ENCODE measurements around the gene CCBE1.

- TF ChIP-seq, protein P1, sequence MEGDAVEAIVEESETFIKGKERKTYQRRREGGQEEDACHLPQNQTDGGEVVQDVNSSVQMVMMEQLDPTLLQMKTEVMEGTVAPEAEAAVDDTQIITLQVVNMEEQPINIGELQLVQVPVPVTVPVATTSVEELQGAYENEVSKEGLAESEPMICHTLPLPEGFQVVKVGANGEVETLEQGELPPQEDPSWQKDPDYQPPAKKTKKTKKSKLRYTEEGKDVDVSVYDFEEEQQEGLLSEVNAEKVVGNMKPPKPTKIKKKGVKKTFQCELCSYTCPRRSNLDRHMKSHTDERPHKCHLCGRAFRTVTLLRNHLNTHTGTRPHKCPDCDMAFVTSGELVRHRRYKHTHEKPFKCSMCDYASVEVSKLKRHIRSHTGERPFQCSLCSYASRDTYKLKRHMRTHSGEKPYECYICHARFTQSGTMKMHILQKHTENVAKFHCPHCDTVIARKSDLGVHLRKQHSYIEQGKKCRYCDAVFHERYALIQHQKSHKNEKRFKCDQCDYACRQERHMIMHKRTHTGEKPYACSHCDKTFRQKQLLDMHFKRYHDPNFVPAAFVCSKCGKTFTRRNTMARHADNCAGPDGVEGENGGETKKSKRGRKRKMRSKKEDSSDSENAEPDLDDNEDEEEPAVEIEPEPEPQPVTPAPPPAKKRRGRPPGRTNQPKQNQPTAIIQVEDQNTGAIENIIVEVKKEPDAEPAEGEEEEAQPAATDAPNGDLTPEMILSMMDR (conservative IDR thresholded peaks at IDR 0.05), result no peak
- no peak for TF ChIP-seq ZFX (IDR thresholded peaks at IDR 0.05)
Measured at GRCh38 chr18:59607471-59607870, 89.8 kb downstream of the CCBE1 start.

Measured in C4-2B (cell line).